ENCODE data around the gene AGBL1. TPM values are rescaled to one million over a fixed set of nuclear protein-coding genes. Genes with fewer than 3 reads are reported as not detected.

Gene AGBL1
- total RNA-seq, 2 experiments from 2014 or later = not detected

DNA sequence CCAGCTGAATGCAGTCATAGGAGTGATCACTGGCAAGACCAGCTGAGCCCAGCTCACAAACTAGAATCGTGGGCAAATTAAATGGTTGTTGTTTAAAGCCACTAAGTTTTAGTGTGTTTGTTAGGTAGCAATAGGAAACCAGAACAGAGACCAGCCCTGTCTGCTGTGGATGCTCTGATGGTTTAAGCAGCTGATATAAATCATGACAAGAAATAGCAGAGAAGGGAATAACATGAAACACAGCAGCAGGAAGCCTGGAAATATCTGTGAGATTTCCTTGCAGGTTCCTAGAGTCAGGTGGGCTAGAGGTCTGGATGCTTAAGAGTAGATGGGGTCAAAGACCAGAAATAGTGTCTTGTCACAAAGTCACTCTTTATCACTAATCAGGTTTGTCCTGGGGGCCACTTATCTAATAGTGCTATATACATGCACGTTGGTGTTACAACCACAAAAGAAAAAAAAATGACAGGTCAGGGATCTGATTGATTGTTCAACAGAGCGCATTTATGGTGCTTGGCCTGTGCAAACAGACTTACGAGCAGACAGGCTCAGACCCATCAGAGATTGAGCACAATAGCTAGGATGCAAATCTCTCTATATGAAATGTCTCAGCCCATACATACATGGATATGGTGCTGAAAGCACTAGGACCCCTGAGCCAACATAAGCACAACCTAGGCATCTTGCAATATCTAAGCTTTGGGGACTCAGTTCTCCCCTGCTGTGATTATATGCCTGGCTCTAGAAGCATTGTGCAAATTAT, 967.7 kb downstream of the AGBL1 start:
- no peaks in the 10 kb centered on the region for H3K36me3 Mint-ChIP-seq
- no peak overlapping the region for H3K27ac Mint-ChIP-seq
- H3K4me3 Mint-ChIP-seq = no peak overlapping the region
- no peaks in the 10 kb centered on the region for H3K4me1 Mint-ChIP-seq
- ATAC-seq (ENCODE audit: low read depth) = no peak
- no peak for DNase-seq
- no peaks in the 10 kb centered on the region for H3K9me3 Mint-ChIP-seq
- no peaks in the 10 kb centered on the region for H3K27me3 Mint-ChIP-seq
- POLR2A ChIA-PET = no interaction called here

Data from activated naive CD8-positive, alpha-beta T cell treated with anti-CD3 and anti-CD28 coated beads, Interleukin-2, amount 10 ng/mL, durations not matched to agents 7 days and 5 days (primary cell).